Natural killer cell (primary cell): ENCODE data around the gene HMGN2. TPM values are rescaled to one million over a fixed set of nuclear protein-coding genes. Genes with fewer than 3 reads are reported as not detected.

Experiments
- ATAC-seq, 3 donors: fragments of 150-1000 bp in 2 of 3; fragments of 200-7000 bp in 1 of 3; cut with Tn5 transposase; 1 replicate in 1 of 3; 2 replicates in 2 of 3; pipeline ENCODE4 v1.10.0; 2021; ENCODE audit warnings: mild to moderate bottlenecking in 2 of 3, moderate library complexity in 2 of 3
- DNase-seq, 2 donors: peaks; one replicate each; pipeline versions ENCODE4 v3.0.0 to v3.0.0-alpha.2; 2013 to 2021; ENCODE audit warnings: mixed read lengths in 1 of 2
- H3K27ac ChIP-seq: one replicate; pipeline ENCODE4 v1.5.1; 2013; ENCODE audit warnings: mild to moderate bottlenecking, low read length
- H3K27me3 ChIP-seq: one replicate; pipeline ENCODE4 v1.6.1; 2013; ENCODE audit warnings: low read length; ENCODE audit not compliant: control insufficient read depth, insufficient read depth
- H3K36me3 ChIP-seq: one replicate; pipeline ENCODE4 v1.6.1; 2013; ENCODE audit warnings: low read length; ENCODE audit not compliant: control insufficient read depth, insufficient read depth
- H3K4me1 ChIP-seq: one replicate; pipeline ENCODE4 v1.6.1; 2013; ENCODE audit warnings: low read length; ENCODE audit not compliant: control insufficient read depth, insufficient read depth
- H3K4me3 ChIP-seq: one replicate; pipeline ENCODE4 v1.5.1; 2013; ENCODE audit warnings: low read length
- H3K9me3 ChIP-seq: one replicate; pipeline ENCODE4 v1.6.1; 2013; ENCODE audit warnings: low read length; ENCODE audit not compliant: control insufficient read depth, insufficient read depth
- H3K27ac Mint-ChIP-seq, 2 donors: one replicate each; pipeline ENCODE4 v1.8.0; 2022; ENCODE audit warnings: mild to moderate bottlenecking in 2 of 2, mixed read lengths in 2 of 2, moderate library complexity in 1 of 2
- H3K27me3 Mint-ChIP-seq, 2 donors: one replicate each; pipeline ENCODE4 v1.8.0; 2022; ENCODE audit warnings: low read depth in 2 of 2, mixed read lengths in 2 of 2
- H3K36me3 Mint-ChIP-seq: one replicate; pipeline ENCODE4 v1.8.0; 2022; ENCODE audit warnings: mixed read lengths
- H3K4me1 Mint-ChIP-seq, 2 donors: one replicate each; pipeline ENCODE4 v1.8.0; 2022; ENCODE audit warnings: mixed read lengths in 2 of 2
- H3K4me3 Mint-ChIP-seq: one replicate; pipeline ENCODE4 v1.8.0; 2022; ENCODE audit warnings: mild to moderate bottlenecking, moderate library complexity, mixed read lengths
- H3K9me3 Mint-ChIP-seq, 2 donors: one replicate each; pipeline ENCODE4 v1.8.0; 2022; ENCODE audit warnings: mixed read lengths in 2 of 2
- CTCF ChIP-seq: fragments of 200-600 bp; IDR thresholded peaks from one replicate; pipeline ENCODE4 v1.8.0; 2022; ENCODE audit warnings: antibody characterized with exemption
- WGBS: methylation state at CpG from one replicate; pipeline ENCODE4 v1.1.7; 2013; ENCODE audit warnings: missing lambda C conversion rate; ENCODE audit not compliant: insufficient coverage; 5-methylcytosine and 5-hydroxymethylcytosine counted together
- intact Hi-C: fragments of 100-400 bp; cut with micrococcal nuclease; formaldehyde crosslinking; loops from one replicate; pipeline ENCODE4 v1.14.2; 2022
- total RNA-seq, 4 donors: library from RNA; stranded (reverse); fragments of 120-200 nt in 1 of 4; gene quantifications; one replicate each; pipeline versions ENCODE4 v1.2.3 to v1.2.4, GENCODE V29; 2013 to 2022

HMGN2 gene
- total RNA-seq, 3 donors from 2014 or later (not counting 1 experiment from before 2014, with no cell fraction given) = 315 to 364 (median 326) TPM

GRCh38 chr1:26475989-26476388 lies 3.7 kb downstream of the HMGN2 start:
- H3K27ac Mint-ChIP-seq = peak overlapping the region; percentile 44 to 79
- Histone ChIP-seq H3K27me3 (no peaks in the 10 kb centered on the region), H3K4me1 (peaks cover 21% of the 10 kb centered on the region), H3K9me3 (no peaks in the 10 kb centered on the region), H3K27ac (no peak overlapping the region), H3K4me3 (no peak overlapping the region), H3K36me3 (peaks cover 36% of the 10 kb centered on the region)
- intact Hi-C loops = no loop called here
- DNase-seq = no peak
- 96% methylated on average over 3 of the region's 3 CpGs for WGBS
- no peak for TF ChIP-seq CTCF
- no peak for ATAC-seq
- no peaks in the 10 kb centered on the region for H3K9me3 Mint-ChIP-seq
- no peaks in the 10 kb centered on the region for H3K27me3 Mint-ChIP-seq
- H3K4me3 Mint-ChIP-seq = no peak overlapping the region
- peaks cover 7% of the 10 kb centered on the region for H3K36me3 Mint-ChIP-seq
- peaks cover 27 to 34% of the 10 kb centered on the region in 2 donors for H3K4me1 Mint-ChIP-seq

GRCh38 chr1:26476958-26477357 lies 4.7 kb downstream of the HMGN2 start:
- intact Hi-C loops = no loop called here
- Histone ChIP-seq H3K9me3 (no peaks in the 10 kb centered on the region), H3K4me3 (no peak overlapping the region), H3K27me3 (no peaks in the 10 kb centered on the region), H3K27ac (no peak overlapping the region), H3K4me1 (peaks cover 11% of the 10 kb centered on the region), H3K36me3 (peaks cover 36% of the 10 kb centered on the region)
- ATAC-seq = no peak
- Mint-ChIP-seq H3K4me3 (no peak overlapping the region), H3K36me3 (peaks cover 7% of the 10 kb centered on the region), H3K4me1 (peaks cover 17 to 24% of the 10 kb centered on the region in 2 donors), H3K9me3 (no peaks in the 10 kb centered on the region), H3K27ac (peak overlapping the region; percentile 44 to 79), H3K27me3 (no peaks in the 10 kb centered on the region)
- no peak for TF ChIP-seq CTCF
- WGBS = 90% methylated on average over 4 of the region's 4 CpGs
- no peak for DNase-seq

GRCh38 chr1:26477446-26478152 lies 5.4 kb downstream of the HMGN2 start:
- Histone ChIP-seq H3K36me3 (peaks cover 36% of the 10 kb centered on the region), H3K4me3 (no peak overlapping the region), H3K27me3 (no peaks in the 10 kb centered on the region), H3K4me1 (peaks cover 10% of the 10 kb centered on the region), H3K27ac (no peak overlapping the region), H3K9me3 (no peaks in the 10 kb centered on the region)
- peaks cover 7% of the 10 kb centered on the region for H3K36me3 Mint-ChIP-seq
- H3K4me3 Mint-ChIP-seq = no peak overlapping the region
- no peak for TF ChIP-seq CTCF
- peak overlapping the region; percentile 52 to 79 for H3K27ac Mint-ChIP-seq
- ATAC-seq (no peak), DNase-seq (no peak)
- H3K9me3 Mint-ChIP-seq = no peaks in the 10 kb centered on the region
- intact Hi-C loops = no loop called here
- no peaks in the 10 kb centered on the region for H3K27me3 Mint-ChIP-seq
- 91% methylated on average over 5 of the region's 8 CpGs for WGBS
- peaks cover 16 to 24% of the 10 kb centered on the region in 2 donors for H3K4me1 Mint-ChIP-seq

- WGBS = no CpG with 5 or more reads among the region's 3 CpGs
- intact Hi-C loops = no loop called here
- peaks cover 36% of the 10 kb centered on the region for H3K36me3 ChIP-seq
- Mint-ChIP-seq H3K27ac (no peak overlapping the region), H3K4me1 (peaks cover 14 to 22% of the 10 kb centered on the region in 2 donors), H3K36me3 (peaks cover 7% of the 10 kb centered on the region), H3K4me3 (no peak overlapping the region), H3K27me3 (no peaks in the 10 kb centered on the region), H3K9me3 (no peaks in the 10 kb centered on the region)
- H3K27ac ChIP-seq = no peak overlapping the region
- DNase-seq = no peak
- no peaks in the 10 kb centered on the region for H3K9me3 ChIP-seq
- no peak for TF ChIP-seq CTCF
- no peak for ATAC-seq
- H3K4me3 ChIP-seq = no peak overlapping the region
- no peaks in the 10 kb centered on the region for H3K27me3 ChIP-seq
- peaks cover 9% of the 10 kb centered on the region for H3K4me1 ChIP-seq
These were observed 5.9 kb downstream of the HMGN2 start for GRCh38 chr1:26478159-26478558.
